Erythroblast (primary cell): Measurements from ENCODE around the gene BRME1.
"Not testable (repeated sequence)": the region's sequence is repeated elsewhere in the genome, so short reads cannot be mapped to it uniquely, and the experiment has no call there.

Experiments used
- DNase-seq, 2 experiments: peaks; one replicate each; lab custom pipeline; 2025; lab: John Stamatoyannopoulos, UW
- GATA1 ChIP-seq: IDR thresholded peaks from 2 replicates; pipeline ENCODE4 v1.6.1; 2011; ENCODE audit warnings: low read depth, mild to moderate bottlenecking, control low read depth, low read length, moderate library complexity
- POLR2A ChIP-seq: IDR thresholded peaks from 2 replicates; pipeline ENCODE4 v1.6.1; 2011; ENCODE audit warnings: mild to moderate bottlenecking, low read length

Gene BRME1

GRCh38 chr19:13861714-13862531 is 44.0 kb downstream of the BRME1 start:
- TF ChIP-seq GATA1 (no peak), POLR2A (peak; percentile 67)
- DNase-seq: peak; percentile 87 to 94

DNA sequence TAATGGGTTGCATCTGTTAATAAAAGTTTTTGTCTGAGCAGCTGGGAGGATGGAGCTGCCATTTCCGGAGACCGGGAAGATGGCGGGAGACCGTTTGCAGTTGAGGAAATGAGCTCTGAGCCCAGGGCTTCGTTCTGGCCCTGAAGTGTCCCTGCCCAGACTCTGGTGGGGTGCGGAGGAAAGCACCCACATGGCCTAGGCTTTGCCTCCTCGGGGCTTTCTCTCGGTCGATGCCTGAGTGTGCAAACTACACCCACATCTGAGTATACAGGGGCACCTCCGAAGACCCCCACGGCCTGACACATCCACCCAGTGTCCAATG is 44.6 kb downstream of the BRME1 start:
- TF ChIP-seq POLR2A: no peak
- no peak for TF ChIP-seq GATA1
- DNase-seq: no peak

DNA sequence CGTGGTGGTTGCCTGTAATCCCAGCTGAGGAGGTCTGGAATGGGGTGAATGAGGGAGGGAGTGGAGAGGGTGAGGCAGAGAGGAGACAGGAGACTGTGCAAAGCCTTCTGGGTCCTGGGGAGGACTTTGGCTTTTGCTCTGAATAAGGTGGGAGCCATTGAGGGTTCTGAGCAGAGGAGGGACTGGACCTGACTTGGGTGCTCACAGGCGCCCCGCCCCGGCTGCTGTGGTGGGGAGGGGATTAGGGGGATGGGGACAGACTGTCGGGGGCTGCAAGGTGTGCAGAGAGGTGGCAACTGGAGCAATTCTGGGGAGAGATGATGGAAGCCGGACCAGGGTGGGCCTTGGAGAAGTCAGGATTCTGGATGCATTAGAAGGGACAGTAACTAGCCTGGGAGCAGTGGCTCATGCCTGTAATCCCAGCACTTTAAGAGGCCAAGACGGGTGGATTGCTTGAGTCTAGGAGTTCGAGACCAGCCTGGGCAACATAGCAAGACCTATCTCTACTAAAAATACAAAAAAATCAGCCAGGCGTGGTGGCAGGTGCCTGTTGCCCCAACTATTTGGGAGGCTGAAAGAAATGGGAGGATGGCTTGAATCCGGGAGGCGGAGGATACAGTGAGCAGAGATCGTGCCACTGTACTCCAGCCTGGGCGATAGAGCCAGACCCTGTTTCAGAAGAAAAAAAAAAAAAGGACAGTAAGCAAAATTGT is 45.1 kb downstream of the BRME1 start:
- TF ChIP-seq GATA1 (no peak), POLR2A (no peak)
- DNase-seq: no peak

DNA sequence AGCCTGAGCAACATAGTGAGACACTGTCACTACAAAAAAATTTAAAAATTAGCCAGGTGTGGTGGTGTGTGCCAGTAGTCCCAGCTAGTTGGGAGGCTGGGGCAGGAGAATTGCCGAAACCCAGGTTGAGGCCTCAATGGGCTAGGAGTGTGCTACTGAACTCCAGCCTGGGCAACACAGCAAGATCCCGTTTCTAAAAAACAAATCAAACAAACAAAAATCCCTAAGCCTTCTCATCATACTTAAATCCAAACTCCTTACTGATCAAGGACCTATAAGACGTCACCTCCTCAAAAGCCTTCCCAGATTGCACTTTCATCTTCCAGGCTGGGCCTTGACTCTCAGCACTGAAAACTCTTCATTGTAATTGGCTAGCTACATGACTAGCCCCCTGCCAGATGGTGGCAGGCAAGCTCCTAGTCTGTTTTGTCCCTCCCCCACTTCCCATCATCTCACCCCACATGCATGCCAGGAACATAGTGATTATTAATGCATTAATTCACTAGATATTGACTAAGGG is 46.5 kb downstream of the BRME1 start:
- no peak for TF ChIP-seq POLR2A
- no peak for TF ChIP-seq GATA1

GRCh38 chr19:13856497-13856896 is 49.4 kb downstream of the BRME1 start:
- no peak for TF ChIP-seq GATA1
- no peak for TF ChIP-seq POLR2A
- DNase-seq: peak; percentile 77 to 83

More for the DNA sequence above, 46.5 kb downstream of the BRME1 start:
- peak in 1 of 2 experiments; percentile 45 for DNase-seq

DNA sequence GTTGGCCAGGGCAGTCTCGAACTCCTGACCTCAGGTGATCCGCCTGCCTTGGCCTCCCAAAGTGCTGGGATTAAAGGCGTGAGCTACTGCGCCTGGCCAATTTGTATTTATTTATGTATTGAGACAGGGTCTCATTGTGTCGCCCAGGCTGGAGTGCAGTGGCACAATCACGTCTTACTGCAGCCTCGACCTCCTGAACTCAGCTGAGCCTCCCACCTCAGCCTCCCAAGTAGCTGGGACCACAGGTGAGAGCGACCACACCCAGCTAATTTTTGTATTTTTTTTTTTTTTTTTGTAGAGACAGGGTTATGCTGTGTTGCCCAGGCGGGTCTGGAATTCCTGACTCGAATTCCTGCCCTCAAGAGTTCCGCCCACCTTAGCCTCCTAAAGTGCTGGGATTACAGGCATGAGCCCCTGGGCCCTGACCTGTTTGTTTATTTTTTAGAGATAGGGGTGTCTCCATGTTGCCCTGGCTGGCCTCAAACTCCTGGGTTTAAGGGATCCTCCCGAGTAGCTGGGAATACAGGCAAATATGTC is 53.7 kb downstream of the BRME1 start:
- not testable (repeated sequence) for DNase-seq

DNA sequence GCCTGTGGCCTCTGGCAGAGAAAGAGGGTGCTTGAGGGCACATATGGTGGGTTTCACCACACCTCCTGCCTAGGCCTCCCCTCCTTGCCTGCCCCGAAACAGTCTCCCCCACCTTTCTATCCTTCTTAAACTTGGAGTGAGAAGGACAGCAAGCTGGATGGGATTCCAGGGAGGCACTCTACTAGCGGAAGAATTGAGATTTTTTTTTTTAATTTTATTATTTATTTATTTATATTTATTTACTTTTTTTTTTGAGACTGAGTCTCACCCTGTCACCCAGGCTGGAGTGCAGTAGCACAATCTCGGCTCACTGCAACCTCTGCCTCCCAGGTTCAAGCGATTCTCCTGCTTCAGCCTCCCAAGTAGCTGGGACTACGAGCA is 54.2 kb downstream of the BRME1 start:
- not testable (repeated sequence) for DNase-seq

- DNase-seq: peak; percentile 87 to 95
- TF ChIP-seq POLR2A (peak; percentile 69), GATA1 (no peak)
These were observed 54.8 kb downstream of the BRME1 start for GRCh38 chr19:13850910-13851733.

GRCh38 chr19:13849991-13850909 is 55.7 kb downstream of the BRME1 start:
- DNase-seq: peak; percentile 91 to 96
- no peak for TF ChIP-seq GATA1
- TF ChIP-seq POLR2A: no peak

DNA sequence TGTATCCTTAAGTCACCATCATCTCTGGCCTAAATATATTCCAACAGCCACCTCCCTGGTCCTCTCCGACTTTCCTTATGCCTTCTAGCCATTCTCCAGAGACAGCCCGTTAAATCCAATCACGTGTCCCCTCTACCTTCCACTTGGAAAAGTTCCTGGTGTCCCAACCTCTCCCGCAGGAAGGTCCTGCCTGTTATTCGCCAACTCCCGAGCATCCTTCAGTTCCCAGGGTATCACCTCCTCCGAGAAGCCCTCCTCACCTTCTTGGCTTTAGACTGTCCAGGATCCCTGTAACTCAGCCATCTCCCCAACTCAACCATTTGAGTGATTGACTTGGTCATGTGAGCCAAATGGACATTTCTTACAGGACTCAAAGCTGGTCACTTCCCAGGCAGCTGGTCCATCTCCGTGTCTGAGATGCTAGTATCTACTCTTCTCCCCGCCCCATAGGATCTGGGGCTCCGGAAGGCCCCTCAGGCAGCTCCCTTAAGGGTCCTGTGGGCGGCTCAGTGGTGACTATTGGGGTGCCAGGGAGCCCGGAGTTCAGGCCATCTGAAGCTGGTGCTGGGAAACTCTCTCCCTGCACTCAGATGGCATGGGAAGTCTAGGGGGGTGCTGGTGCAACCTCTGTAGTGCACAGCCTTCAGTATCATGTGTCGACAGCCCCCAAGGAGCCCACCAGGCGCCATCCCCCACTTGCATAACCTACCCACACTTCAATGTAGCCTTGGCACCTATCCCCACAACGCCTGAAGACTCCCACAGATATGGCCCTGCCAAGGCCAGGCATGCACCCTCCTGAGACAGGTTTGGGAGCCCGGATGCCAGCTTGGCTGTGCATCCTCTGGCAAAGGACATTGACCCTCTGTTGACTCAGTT is 56.9 kb downstream of the BRME1 start:
- TF ChIP-seq GATA1 (no peak), POLR2A (no peak)
- no peak for DNase-seq

DNA sequence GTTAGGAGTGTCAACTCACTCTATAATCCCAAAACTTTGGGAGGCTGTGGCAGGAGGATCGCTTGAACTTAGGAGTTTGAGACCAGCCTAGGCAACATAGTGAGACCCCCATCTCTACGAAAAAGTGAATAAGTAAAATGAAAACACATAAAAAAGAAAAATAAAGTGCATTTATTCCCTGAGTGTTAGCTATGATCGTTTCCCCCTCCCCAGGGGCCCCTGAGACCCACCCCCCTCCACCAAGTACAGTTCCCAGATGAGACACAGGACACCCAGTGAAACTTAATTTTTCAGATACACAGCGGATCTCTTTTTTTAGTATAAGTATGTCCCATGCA is 57.6 kb downstream of the BRME1 start:
- no peak for DNase-seq
- TF ChIP-seq GATA1: no peak
- no peak for TF ChIP-seq POLR2A
